ENCODE results near the gene MAP2K7. TPM values are rescaled to one million over a fixed set of nuclear protein-coding genes. Genes with fewer than 3 reads are reported as not detected.
"Not testable (repeated sequence)": the region's sequence is repeated elsewhere in the genome, so short reads cannot be mapped to it uniquely, and the experiment has no call there.

The MAP2K7 gene
- total RNA-seq, 2 donors from 2014 or later: 40.2 to 40.3 TPM

DNA sequence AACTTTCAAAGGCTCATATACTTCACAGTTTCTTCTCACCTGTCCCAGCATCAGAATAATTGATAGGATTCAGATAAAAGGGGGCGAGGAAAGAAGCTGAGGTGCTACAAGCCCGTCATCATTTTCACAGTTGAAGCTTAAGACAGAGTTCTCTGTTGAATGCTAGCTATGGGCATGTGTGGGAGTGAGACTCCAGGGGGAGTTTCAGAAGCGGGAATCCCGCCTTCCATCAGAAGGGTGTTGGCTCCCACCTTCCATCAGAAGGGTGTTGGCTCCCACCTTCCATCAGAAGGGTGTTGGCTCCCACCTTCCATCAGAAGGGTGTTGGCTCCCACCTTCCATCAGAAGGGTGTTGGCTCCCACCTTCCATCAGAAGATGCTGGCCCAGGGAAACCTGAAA is 57.4 kb downstream of the MAP2K7 start:
- H3K9me3 Mint-ChIP-seq; H3K4me1 Mint-ChIP-seq (ENCODE audit: low read depth); H3K27ac Mint-ChIP-seq; H3K36me3 Mint-ChIP-seq (ENCODE audit: insufficient read depth in 2 of 2); ATAC-seq (replicated peaks in 1 of 2); DNase-seq; H3K27me3 Mint-ChIP-seq (ENCODE audit: low read depth); H3K4me3 Mint-ChIP-seq: not testable (repeated sequence)

GRCh38 chr19:7961920-7962626 is 58.4 kb downstream of the MAP2K7 start:
- no peaks in the 10 kb centered on the region for H3K9me3 Mint-ChIP-seq
- H3K4me1 Mint-ChIP-seq (ENCODE audit: low read depth): peaks cover 1% of the 10 kb centered on the region
- no peak overlapping the region for H3K27ac Mint-ChIP-seq
- no peak overlapping the region for H3K4me3 Mint-ChIP-seq
- ATAC-seq (replicated peaks in 1 of 2): no peak
- peaks cover 3 to 9% of the 10 kb centered on the region in 2 donors for H3K36me3 Mint-ChIP-seq (ENCODE audit: insufficient read depth in 2 of 2)
- no peak for DNase-seq
- no peaks in the 10 kb centered on the region for H3K27me3 Mint-ChIP-seq (ENCODE audit: low read depth)

DNA sequence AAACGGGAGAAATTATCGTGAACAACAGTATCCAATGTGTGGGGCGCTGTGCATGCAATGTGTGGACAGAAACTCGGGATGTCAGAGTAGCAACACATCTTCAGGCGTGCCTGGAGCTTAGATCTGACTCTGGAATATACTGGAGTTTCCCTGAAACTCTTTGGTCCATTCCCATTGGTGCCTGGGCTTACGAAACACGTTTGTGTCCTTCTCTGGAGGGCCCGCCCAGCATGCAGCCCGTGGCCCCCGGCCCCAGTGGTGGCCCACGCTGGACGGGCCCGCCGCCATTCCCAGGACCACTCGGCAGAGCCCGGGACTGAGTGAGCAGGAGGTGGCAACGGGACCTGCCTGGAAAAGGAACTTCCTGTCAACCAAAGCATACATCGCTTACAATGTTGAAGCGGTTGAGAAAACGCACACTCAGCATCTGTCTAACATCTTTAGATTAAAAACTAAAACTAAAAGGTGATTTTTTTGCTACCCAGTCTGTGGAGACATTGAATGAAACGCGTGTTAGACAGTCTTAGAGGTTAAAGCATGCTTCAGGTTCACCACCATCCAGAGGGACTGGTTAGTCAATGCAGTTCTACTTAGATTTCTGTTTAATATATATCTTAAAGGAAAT is 59.1 kb downstream of the MAP2K7 start:
- H3K36me3 Mint-ChIP-seq (ENCODE audit: insufficient read depth in 2 of 2): peaks cover 3 to 9% of the 10 kb centered on the region in 2 donors
- H3K27ac Mint-ChIP-seq: no peak overlapping the region
- ATAC-seq (replicated peaks in 1 of 2) (no peak), DNase-seq (no peak)
- no peak overlapping the region for H3K4me3 Mint-ChIP-seq
- no peaks in the 10 kb centered on the region for H3K27me3 Mint-ChIP-seq (ENCODE audit: low read depth)
- no peaks in the 10 kb centered on the region for H3K4me1 Mint-ChIP-seq (ENCODE audit: low read depth)
- H3K9me3 Mint-ChIP-seq: no peaks in the 10 kb centered on the region

- peaks cover 3 to 9% of the 10 kb centered on the region in 2 donors for H3K36me3 Mint-ChIP-seq (ENCODE audit: insufficient read depth in 2 of 2)
- no peak overlapping the region for H3K27ac Mint-ChIP-seq
- ATAC-seq (replicated peaks in 1 of 2): no peak
- H3K4me1 Mint-ChIP-seq (ENCODE audit: low read depth): no peaks in the 10 kb centered on the region
- H3K27me3 Mint-ChIP-seq (ENCODE audit: low read depth): no peaks in the 10 kb centered on the region
- no peaks in the 10 kb centered on the region for H3K9me3 Mint-ChIP-seq
- no peak overlapping the region for H3K4me3 Mint-ChIP-seq
- no peak for DNase-seq
Observed at GRCh38 chr19:7963566-7963965, 59.9 kb downstream of the MAP2K7 start.

Other genes starting within 250 kb of the MAP2K7 start
- not detected for gene RETN, start 234.8 kb upstream of the MAP2K7 start, total RNA-seq
- gene MCEMP1, start 226.8 kb upstream of the MAP2K7 start, total RNA-seq: not detected
- gene TRAPPC5, start 223.0 kb upstream of the MAP2K7 start, total RNA-seq: 10 to 100 TPM; 73.0 to 78.2 TPM
- gene FCER2, start 201.7 kb upstream of the MAP2K7 start, total RNA-seq: 1 to 10 TPM; 2.3 to 7.7 TPM
- not detected for gene CLEC4G, start 171.8 kb upstream of the MAP2K7 start, total RNA-seq
- gene CD209, start 156.3 kb upstream of the MAP2K7 start, total RNA-seq: not detected
- not detected for gene CLEC4M, start 140.6 kb upstream of the MAP2K7 start, total RNA-seq
- 10 to 100 TPM in 1 of 2 donors, 1 to 10 TPM in 1; 7.8 to 10.4 TPM for gene EVI5L, start 73.7 kb upstream of the MAP2K7 start, total RNA-seq
- gene PRR36, start 29.5 kb upstream of the MAP2K7 start, total RNA-seq: under 1 TPM; 0.63 to 0.96 TPM
- gene LRRC8E, start 15.4 kb upstream of the MAP2K7 start, total RNA-seq: not detected
- 1 to 10 TPM; 7.4 to 9.7 TPM for gene TGFBR3L, start 11.0 kb downstream of the MAP2K7 start, total RNA-seq
- gene SNAPC2, start 16.5 kb downstream of the MAP2K7 start, total RNA-seq: 10 to 100 TPM; 23.7 to 25.5 TPM
- gene CTXN1, start 22.3 kb downstream of the MAP2K7 start, total RNA-seq: under 1 TPM; 0.50 to 0.63 TPM
- gene TIMM44, start 39.8 kb downstream of the MAP2K7 start, total RNA-seq: 100 to 1,000 TPM in 1 of 2 donors, 10 to 100 TPM in 1; 91.2 to 112 TPM
- gene ELAVL1, start 101.8 kb downstream of the MAP2K7 start, total RNA-seq: 100 to 1,000 TPM in 1 of 2 donors, 10 to 100 TPM in 1; 90.5 to 115 TPM
- gene CCL25, start 148.9 kb downstream of the MAP2K7 start, total RNA-seq: under 1 TPM in 1 of 2 donors, not detected in 1; 0.60 TPM
- not detected for gene FBN3, start 245.7 kb downstream of the MAP2K7 start, total RNA-seq